Colonic mucosa (tissue), 4 donors: ENCODE data around the gene GDF7. TPM values are rescaled to one million over a fixed set of nuclear protein-coding genes. Genes with fewer than 3 reads are reported as not detected.

Experiments used
- DNase-seq: peaks from one replicate; pipeline ENCODE4 v3.0.0-alpha.2; 2020
- H3K27ac ChIP-seq: fragments of 200-600 bp; one replicate; pipeline ENCODE4 v1.8.0; 2021
- H3K27me3 ChIP-seq: fragments of 200-600 bp; one replicate; pipeline ENCODE4 v1.8.0; 2021
- H3K36me3 ChIP-seq: fragments of 200-600 bp; one replicate; pipeline ENCODE4 v1.8.0; 2021
- H3K4me1 ChIP-seq: fragments of 200-600 bp; one replicate; pipeline ENCODE4 v1.8.0; 2021; ENCODE audit warnings: mild to moderate bottlenecking
- H3K4me3 ChIP-seq: fragments of 200-600 bp; one replicate; pipeline ENCODE4 v1.8.0; 2021
- H3K9ac ChIP-seq, 2 donors: one replicate each; pipeline ENCODE4 v1.7.0; 2013; ENCODE audit warnings: control low read depth in 2 of 2, low read depth in 2 of 2, low read length in 2 of 2
- H3K9me3 ChIP-seq: fragments of 200-600 bp; one replicate; pipeline ENCODE4 v1.8.0; 2021
- intact Hi-C: fragments of 100-400 bp; cut with DNase I; formaldehyde crosslinking; loops from one replicate; pipeline ENCODE4 v1.14.1; 2022
- total RNA-seq, 2 donors: library from RNA; stranded (reverse); fragmentation: NEBNext Ultra II Directional in 1 of 2; extraction: Animal tissue kit (Norgen Biotek cat#: 25700) in 1 of 2; gene quantifications; one replicate each; pipeline ENCODE4 v1.2.1, GENCODE V29; 2021
- TF ChIP-seq, protein P1 (sequence below): fragments of 200-600 bp; IDR thresholded peaks from one replicate; pipeline ENCODE4 v1.8.0; 2022; ENCODE audit warnings: antibody characterized with exemption, mild to moderate bottlenecking
- donor health status: healthy.
- donor health status: DM: no; HTN: no; CAD: no.
- donor health status: DM: no; HTN: no; CAD: no.

GDF7 gene
- total RNA-seq, 2 donors from 2014 or later, result 0.05 to 0.11 TPM

DNA sequence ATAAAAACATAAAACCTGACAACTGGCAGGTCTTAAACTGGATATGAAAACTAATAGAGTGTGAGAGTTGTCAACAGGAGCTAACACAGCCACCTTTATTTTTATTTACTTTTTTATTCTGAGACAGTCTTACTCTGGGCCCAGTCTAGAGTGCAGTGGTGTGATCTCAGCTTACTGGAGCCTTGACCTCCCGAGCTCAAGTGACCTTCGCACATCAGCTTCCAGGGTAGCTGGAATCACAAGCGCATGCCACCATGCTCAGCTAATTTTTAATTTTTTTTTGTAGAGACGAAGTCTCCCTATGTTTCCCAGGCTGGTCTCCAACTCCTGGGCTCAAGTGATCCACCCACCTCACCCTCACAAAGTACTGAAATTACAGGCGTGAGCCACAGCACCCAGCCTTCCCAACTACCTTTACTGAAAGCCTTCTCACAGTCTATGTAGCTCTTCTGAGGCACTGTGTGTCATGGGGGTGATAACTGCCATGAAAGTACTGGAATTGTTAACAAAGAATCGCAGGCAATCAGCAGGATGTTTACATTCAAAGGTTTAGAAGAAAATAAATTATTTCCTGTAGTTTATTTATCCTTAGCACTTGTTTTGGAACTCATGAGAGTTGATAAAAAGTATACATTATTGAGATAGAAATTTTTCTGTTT lies 24.3 kb downstream of the GDF7 start:
- DNase-seq, result no peak
- TF ChIP-seq, protein P1, sequence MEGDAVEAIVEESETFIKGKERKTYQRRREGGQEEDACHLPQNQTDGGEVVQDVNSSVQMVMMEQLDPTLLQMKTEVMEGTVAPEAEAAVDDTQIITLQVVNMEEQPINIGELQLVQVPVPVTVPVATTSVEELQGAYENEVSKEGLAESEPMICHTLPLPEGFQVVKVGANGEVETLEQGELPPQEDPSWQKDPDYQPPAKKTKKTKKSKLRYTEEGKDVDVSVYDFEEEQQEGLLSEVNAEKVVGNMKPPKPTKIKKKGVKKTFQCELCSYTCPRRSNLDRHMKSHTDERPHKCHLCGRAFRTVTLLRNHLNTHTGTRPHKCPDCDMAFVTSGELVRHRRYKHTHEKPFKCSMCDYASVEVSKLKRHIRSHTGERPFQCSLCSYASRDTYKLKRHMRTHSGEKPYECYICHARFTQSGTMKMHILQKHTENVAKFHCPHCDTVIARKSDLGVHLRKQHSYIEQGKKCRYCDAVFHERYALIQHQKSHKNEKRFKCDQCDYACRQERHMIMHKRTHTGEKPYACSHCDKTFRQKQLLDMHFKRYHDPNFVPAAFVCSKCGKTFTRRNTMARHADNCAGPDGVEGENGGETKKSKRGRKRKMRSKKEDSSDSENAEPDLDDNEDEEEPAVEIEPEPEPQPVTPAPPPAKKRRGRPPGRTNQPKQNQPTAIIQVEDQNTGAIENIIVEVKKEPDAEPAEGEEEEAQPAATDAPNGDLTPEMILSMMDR, result no peak
- H3K4me3 ChIP-seq, result no peak overlapping the region
- no peak overlapping the region for H3K27ac ChIP-seq
- H3K9me3 ChIP-seq, result no peaks in the 10 kb centered on the region
- no peaks in the 10 kb centered on the region for H3K27me3 ChIP-seq
- no peaks in the 10 kb centered on the region for H3K4me1 ChIP-seq
- H3K36me3 ChIP-seq, result no peaks in the 10 kb centered on the region
- H3K9ac ChIP-seq, result no peak overlapping the region
- intact Hi-C loops, result no loop called here

DNA sequence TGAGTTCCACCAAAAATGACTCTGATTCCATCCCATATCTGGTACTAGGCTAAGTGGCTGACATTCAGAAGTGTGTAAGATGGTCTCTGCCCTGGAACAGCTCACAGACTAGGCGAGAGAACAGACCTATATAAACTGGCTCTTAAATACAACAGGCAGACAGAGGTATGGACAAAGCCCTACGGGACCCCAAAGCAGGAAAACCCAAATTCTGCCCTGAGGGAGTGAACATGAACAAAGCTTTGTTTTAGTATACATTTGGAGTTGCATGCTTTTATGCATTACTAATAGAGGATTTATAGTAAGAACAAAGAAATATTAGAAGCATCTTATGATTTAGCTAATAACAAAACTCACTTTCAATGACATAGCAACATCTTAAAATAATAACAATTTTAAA lies 25.1 kb downstream of the GDF7 start:
- intact Hi-C loops, result no loop called here
- Histone ChIP-seq H3K9ac (no peak overlapping the region), H3K36me3 (no peaks in the 10 kb centered on the region), H3K27ac (no peak overlapping the region), H3K27me3 (no peaks in the 10 kb centered on the region), H3K4me1 (no peaks in the 10 kb centered on the region), H3K4me3 (no peak overlapping the region), H3K9me3 (no peaks in the 10 kb centered on the region)
- no peak for DNase-seq
- TF ChIP-seq, protein P1, result no peak

DNA sequence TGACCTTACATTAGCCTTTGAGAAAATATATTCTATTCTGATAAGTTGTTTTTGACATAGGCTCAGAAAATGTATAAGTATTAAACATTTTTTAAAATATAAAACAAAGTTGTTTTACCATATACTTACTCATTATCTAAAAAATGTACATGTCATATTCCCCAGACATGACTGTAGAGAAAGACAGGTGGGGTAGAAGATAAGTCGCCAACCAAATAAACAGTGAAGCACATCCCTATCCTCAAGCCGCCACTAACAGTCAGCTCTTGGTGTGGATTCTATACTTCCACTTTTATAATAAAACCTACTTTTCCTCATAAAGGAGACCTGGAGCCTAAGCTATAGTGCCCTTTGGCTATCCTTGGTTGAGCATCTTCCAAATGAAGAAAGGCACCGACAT lies 26.4 kb downstream of the GDF7 start:
- H3K4me1 ChIP-seq, result no peaks in the 10 kb centered on the region
- H3K27me3 ChIP-seq, result no peaks in the 10 kb centered on the region
- H3K9ac ChIP-seq, result no peak overlapping the region
- no peaks in the 10 kb centered on the region for H3K36me3 ChIP-seq
- DNase-seq, result no peak
- H3K27ac ChIP-seq, result no peak overlapping the region
- intact Hi-C loops, result no loop called here
- H3K9me3 ChIP-seq, result no peaks in the 10 kb centered on the region
- no peak overlapping the region for H3K4me3 ChIP-seq
- TF ChIP-seq, protein P1, result no peak

DNA sequence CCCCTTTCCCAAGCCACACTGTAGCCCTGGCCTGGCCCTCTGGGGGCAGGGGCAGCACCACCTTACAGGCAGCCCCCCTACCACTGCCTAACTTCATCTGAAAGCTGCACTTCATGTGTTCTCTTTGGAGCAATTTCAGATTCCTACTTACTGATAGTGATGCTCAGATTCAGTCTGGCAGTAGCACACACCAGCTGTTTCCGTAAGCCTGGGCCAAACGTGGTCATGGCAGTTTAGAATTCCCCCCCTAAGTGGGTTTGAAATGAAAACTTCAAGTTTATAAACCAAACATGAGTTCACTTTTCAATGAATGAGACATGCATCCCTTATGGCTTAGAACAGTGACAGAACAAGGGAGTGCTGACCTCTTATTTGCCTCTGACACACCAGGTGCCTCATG lies 29.4 kb downstream of the GDF7 start:
- Histone ChIP-seq H3K27ac (no peak overlapping the region), H3K27me3 (no peaks in the 10 kb centered on the region), H3K36me3 (no peaks in the 10 kb centered on the region), H3K4me1 (no peaks in the 10 kb centered on the region), H3K9me3 (no peaks in the 10 kb centered on the region), H3K9ac (no peak overlapping the region), H3K4me3 (no peak overlapping the region)
- intact Hi-C loops, result no loop called here
- DNase-seq, result no peak
- TF ChIP-seq, protein P1, result no peak

DNA sequence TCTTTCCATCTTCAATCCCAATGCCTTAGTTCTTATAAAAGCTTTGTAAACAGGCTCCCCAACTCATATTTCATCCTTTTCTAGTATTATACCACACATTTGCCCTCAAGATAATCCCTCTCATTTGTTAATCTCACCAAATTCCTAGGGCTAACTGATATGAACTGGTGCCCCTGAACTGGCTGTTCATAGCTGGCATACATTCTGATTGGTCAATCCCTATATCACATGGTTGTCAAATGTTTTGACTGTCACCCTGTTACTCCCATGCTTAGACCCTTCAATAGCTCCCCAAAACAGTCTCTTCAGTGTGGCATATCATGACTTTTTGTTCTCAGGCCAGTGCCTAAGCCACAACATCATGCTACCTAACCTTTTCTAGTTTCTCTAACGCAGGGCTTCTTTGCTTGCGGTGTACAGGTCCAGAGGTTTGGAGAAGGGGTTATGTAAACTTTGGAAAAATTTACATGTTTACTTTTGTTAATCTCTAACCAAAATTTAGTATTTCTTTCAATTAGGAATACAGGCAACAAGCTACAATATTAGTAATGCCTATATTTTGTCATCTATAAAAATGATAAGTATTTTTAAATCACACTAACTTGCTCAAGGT lies 30.5 kb downstream of the GDF7 start:
- Histone ChIP-seq H3K27me3 (no peaks in the 10 kb centered on the region), H3K27ac (no peak overlapping the region), H3K4me1 (no peaks in the 10 kb centered on the region), H3K4me3 (no peak overlapping the region), H3K36me3 (no peaks in the 10 kb centered on the region), H3K9me3 (no peaks in the 10 kb centered on the region), H3K9ac (no peak overlapping the region)
- DNase-seq, result no peak
- TF ChIP-seq, protein P1, result no peak
- intact Hi-C loops, result no loop called here
